HG03108 (cell line): Measurements from ENCODE around the gene BSND.

Experiments
- ATAC-seq: cut with Tn5 transposase; IDR thresholded peaks from one replicate; pipeline ENCODE4 v1.9.1; 2021; ENCODE audit warnings: moderate library complexity; ENCODE audit not compliant: unreplicated experiment

The BSND gene

DNA sequence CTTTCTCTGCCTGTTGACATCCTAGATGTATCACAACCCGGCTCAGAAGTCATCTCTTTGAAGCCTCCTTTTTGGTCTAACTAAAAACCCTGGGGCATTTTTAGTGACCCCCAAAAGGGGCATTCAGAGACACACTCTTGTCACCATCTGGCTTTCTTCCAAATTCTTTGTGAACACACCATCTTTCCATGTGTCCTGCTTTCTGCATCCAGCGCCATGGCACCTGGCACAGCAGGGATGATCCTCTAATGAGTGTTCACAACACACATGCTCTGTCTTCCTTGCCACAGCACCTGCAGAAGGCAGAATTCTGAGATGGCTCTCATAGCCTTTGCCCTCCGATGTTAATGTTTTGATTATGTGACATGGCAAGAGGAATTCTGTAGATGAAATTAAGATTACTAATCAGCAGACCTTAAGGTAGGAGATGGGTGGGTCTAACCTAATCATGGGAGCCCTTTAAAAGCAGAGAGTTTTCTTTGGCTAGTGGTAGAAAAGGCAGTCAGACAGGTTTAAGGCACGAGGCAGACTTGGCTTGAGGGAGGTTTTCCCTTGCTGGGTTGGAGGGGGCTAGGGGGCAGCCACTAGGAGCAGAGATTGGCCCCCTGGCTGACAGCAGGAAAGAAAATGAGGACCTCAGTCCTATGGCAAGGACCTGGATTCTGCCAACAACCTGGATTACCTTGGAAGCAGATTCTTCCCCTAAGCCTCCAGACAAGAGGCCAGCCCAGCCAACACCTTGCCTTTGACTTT lies 23.2 kb upstream of the BSND start:
- no peak for ATAC-seq

DNA sequence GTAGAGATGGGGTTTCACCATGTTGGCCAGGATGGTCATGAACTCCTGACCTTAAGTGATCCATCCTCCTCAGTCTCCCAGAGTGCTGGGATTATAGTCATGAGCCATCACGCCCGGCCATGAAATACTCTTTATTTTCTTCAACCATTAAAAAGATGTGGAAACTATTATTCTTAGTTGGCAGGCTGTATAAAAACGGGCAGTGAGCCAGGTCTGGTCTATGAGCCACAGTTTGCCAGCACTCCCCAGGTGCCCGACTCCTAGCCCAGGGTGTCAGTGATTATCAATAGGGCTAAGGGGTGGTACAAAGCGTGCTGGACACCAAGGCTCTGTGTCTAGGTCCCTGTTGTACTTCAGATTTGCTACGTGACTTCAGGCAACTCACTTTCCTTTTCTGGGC lies 22.0 kb upstream of the BSND start:
- ATAC-seq = no peak

DNA sequence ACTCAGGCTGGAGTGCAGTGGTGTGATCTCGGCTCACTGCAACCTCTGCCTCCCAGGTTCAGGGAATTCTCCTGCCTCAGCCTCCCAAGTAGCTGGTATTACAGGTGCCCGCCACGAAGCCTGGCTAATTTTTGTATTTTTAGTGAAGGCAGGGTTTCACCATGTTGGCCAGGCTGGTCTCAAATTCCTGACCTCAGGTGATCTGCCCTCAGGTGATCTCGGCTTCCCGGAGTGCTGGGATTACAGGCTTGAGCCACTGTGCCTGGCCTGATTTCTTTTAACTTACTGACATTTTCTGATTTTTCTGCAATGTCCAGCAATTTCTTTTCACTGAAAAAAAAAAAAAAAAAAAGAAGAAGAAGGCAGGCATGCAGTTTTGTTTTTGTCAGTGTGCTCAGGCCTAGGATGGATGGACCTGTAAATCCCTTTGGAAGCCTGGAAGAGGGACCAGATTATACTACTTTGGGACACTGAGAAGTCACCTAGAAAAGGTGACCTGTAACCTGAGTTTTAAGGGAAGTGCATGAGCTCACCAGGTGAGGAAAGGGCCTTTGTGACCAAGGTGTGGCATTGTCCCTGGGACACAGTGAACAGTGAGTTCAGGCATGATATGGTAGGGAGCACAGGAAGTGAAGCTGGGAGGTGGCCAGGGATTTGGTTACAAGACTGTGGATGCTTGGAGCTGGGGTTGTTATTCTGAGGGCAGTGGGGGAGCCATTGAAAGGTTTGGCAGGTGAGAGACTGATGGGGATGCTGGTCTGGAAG lies 21.0 kb upstream of the BSND start:
- no peak for ATAC-seq

DNA sequence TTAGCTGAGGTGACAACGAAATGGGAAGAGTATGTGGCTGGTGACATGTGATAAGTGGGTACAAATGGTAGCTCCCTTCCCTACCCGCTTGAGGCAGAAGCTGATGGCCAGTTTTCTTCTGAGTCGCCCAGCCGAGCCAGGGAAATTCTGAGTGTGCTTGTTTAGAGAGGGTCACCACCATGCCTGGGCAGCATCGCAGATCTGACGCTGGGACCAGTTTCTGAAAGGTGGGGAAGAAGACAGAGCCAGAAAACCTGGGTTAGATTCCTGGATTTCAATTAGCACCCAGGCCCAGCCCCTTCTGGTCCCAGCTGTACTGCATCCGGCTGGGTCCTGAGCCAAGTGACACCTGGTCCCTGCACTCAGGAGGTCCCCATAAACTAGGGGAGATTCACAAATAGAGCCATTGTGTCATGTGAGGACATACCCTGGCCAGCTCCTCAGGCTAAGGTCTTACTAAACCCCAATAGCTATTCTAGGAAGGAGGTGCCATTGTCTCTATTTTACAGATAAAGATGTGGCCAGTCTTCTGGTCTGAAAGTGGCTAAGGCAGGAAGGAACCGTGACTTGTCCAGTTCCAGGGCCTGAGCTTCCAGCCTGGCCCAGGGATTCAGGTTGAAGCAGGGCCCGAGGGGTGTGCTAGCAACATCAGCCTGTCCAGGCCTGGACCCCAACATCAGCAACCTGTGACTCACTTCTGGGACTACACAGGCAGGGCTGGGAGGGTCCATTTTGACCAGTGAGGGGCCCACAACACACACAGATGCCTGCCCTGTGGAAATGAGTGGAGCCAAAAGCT lies 20.0 kb upstream of the BSND start:
- ATAC-seq = no peak

DNA sequence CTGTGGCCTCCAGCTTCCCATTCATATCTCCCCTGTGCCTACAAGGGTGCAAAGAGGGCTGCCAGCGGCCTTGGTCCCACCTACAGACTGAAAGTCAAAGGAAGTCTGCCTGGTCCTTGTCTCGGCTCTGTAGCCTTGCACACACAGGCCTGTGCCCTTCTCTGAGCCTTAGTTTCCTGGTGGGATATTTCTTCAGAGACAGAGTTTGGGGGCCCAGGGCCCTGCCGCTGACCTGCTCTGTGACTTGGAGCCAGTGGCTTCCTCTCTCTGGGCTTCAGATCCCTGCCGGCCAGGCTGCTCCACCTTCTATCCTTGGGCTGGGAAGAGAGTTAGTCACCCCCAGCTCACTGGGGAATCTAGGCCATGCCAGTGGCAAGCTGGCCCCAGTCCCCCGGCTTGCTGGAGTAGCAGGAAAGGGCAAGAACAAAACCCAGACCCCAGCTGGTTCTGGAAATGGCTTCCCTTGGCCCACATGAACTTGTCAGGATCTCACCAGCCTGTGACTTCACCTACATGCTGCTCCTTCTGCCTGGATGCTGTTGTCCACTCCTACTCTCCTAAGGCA lies 19.3 kb upstream of the BSND start:
- no peak for ATAC-seq

DNA sequence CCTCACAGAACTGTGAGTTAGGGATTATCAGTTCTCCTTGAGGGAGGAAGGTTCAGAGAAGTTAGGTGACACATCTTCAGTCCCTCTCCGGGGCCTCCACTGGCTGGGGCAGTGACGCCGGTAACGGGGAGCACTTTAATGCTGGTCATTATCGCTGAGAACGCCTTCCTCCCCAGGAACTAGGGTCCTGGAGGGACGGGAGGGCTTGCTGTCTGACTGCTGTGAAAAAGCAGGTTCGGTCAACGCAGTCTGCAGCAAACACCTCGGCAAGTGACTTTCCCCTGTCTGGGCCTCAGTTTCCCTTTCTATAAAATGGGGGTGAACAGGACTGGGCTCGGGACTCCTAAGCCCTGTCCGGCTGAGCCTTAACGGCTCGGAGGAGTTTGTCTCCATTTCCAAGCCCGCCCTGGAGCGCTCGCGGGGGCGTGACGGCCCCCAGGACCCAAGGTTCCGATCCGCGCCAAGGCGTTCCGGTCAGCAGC lies 18.6 kb upstream of the BSND start:
- ATAC-seq = no peak

DNA sequence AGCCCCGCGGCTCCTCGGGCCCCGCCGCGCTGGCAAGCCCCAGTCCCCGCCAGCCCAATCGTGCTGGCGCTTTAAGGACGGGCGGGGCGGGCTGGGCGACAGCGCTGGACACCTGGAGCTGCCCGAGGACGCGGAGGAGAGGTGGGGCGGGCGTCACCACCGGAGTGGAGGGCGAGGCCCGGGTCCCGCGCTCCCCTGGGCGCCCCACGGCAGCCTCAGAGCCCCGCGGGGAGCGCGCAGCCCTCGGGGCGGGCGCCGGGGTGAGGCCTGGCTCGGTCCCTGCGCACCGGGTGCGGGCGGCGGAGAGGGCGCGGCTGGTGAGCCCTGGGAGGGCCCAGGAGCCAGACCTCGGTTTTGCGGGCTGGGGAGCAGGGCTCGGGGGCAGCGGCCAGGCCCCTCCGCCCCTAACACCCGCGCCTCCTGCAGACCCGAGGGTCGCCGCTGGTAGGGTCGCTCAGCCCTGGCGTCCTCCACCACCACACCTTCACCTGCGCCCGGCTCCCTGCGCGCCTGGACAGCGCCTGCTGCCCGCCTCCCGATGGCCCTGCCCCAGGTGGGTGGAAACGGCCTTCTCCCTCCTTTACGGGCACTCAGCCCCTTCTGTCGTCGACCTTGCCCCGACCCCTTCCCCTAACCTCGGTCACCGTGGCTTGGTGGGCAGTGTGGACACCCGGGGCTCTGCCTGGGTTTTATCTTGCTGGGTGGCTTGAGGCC lies 18.0 kb upstream of the BSND start, which contains the start of gene TMEM61:
Gene TMEM61, plus strand, starts transcription at position 101 of the 714 bp plus-strand sequence. Its CDS starts 438 bp downstream, at position 539.
- ATAC-seq = no peak

DNA sequence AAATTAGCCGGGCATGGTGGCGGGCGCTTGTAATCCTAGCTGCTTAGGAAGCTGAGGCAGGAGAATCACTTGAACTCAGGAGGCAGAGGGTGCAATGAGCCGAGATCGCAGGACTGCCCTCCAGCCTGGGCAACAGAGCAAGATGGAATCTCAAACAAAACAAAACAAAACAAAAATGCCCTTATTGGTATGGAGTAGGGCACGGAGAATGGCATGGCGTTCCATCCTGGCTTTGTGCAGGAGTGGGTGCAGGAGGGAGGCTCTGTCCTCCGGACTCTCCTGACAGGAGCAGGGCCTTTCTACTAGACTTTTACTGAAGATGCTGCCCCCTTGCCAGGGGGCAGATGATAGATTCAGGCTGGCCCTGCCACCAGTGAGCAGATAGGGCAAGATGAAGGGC lies 17.3 kb upstream of the BSND start:
- ATAC-seq = no peak

DNA sequence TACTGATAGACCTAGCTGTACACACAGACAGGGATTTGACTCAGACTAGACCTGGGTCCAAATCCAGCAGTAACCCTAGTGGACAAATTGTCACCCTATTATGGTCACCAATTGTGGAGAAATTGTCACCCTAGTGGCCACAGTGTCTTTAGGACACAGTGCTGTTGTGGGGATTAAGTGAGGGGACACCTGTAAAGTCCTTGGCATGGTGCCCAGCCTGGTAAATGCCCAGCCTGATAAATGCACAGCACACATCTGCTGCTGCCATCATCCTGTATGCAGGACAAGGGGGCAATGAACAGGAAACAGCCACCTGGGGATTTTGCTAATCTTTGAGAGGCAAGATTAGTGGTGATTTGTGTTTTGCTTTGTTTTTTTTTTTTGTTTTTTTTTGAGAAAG lies 16.0 kb upstream of the BSND start:
- no peak for ATAC-seq

DNA sequence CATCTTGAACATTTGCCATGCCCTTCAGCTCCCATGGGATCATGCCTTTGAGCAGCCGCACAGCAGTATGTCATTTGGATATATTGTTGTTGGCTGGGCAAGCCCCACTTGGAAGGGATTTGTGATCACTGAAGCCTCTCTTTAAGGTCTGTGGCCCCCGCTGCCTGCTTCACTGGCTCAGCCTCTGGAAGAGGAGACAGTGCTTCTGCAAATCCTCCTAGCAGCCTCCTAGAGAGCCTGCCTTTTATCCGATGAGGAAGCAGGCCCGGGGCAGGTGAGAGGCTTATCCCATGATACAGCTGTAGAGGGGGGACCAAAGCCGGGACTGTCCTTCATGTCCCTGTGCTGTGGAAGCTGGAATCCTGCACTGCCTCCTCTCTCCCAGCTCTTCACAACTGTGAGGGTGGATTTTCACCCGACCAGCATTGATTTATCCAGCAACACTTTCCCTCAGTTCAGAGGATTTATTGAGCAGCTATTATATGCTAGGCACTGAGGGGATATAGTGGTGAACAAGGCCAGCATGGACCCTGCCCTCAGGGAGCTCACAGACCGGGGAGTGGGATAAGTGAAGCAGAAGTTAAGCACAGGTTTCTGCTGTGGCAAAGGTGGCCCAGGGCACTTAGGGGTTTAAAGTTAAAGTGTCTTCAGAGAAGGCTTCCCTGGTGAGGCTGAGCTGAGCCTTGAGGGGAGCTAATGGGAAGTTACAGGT lies 14.4 kb upstream of the BSND start:
- no peak for ATAC-seq

DNA sequence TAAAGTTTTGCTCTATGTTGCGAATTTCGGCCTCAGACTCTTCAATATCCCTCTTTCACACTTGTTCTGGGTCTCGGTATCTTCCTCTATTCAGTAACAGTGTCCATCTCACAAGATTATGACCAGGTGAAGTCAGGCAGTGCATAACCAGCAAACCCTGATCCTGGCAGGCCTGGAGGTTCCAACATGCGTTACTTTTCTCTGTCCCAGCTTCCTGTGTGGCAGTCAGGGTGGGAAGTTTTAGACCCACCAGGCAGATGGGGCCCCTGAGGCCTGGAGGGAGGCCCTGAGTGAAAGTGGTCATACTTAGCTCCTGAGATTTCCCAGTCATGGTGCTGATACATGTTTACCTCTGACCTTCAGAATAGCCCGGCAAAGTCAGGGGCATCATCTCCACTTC lies 13.2 kb upstream of the BSND start:
- no peak for ATAC-seq

DNA sequence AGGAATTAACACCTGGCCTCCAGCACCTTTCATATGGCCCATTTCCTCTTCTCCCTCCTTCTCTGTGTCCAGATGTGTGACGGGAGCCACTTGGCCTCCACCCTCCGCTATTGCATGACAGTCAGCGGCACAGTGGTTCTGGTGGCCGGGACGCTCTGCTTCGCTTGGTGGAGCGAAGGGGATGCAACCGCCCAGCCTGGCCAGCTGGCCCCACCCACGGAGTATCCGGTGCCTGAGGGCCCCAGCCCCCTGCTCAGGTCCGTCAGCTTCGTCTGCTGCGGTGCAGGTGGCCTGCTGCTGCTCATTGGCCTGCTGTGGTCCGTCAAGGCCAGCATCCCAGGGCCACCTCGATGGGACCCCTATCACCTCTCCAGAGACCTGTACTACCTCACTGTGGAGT lies 12.7 kb upstream of the BSND start:
- no peak for ATAC-seq

DNA sequence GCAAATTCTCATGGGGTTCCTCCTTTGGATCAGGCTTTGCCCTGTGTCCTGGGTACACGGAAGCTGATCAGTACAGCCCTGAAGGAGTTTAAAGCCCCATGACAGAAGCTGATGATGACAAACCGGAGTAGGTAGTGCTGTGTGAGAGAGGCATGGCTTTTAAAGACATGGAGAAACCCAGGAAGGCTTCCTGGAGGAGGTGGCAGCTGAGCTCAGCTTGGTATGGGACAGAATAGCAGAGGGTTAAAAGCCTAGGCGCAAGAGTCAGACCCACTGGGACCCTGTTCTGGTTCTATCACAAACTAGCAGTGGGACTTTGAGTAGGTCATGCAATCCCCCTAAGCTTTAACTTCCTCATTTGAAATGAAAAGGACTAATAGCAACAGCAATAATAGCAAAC lies 12.2 kb upstream of the BSND start:
- no peak for ATAC-seq

DNA sequence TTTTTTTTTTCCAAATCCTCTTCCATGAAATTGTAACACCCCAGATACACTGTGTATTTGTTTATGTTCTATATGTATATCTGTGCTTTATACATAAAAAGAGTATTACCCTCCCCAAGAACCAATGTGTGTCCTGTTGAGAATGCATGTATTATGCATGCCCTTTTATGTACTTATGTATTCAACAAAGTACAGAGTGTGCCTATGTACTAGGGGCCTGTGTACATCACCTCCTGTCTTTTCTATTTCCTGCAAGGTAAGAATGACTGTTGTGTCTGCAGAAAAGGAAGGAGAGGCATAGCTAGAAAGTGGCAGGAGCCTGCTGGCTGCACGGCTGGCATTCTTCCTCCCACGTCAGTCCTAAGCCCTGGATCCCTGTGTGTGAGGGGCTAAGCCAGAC lies 11.3 kb upstream of the BSND start:
- ATAC-seq = no peak

DNA sequence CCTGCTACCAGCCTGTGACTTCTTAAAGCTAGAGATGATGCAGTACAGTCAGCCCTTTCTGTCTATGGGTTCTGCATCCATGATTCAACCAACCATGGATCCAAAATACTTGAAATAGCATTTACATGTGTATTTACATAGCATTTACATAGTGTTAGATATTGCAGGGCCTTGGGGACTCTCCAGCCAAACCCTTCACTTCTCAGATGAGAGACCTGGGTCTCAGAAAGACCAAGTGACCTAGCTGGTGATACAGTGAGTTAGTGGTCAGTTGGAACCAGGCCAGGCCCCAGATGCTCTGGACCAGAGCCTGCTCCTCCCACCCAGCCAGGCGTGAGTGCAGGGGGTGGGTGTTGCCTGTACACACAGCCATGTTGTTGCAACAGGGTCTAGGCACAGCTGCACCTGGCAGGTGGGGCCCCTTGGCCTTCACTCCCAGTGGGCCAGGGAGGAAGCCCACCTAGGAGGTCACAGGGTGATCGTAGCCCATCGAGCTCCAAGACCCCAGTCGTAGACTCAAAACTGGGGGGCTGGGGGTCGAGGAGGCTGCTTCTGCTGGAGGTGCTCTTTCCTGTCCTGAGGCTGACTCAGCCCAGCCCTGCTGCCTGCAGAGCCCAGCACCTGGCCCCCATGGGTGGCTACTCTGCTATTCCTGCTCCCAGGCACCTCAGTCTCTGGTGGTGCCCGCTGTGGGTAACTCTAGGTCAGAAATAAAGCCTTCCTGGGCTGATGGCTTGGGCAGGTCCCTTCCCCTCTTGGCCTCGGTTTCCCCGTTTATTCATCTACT lies 10.6 kb upstream of the BSND start:
- ATAC-seq = no peak

DNA sequence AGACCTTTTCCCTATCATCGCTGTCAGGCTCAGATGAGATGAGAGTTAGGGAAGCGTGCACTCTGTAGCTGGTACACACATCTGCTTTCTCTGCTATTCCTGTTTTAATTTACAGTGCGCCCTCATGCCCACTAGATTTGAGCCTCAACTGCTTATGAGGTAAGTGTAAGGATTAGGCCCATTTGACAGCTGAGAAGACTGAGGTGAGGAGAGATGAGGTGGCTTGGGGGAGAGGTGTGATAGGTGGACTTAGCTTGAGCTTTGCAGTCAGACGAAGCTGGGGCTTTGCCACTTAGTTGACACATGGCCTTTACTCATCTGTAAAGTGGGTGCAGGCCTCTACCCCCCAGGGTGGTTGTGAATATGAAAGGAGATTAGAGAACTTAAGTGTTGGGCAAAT lies 9.8 kb upstream of the BSND start:
- ATAC-seq = no peak

DNA sequence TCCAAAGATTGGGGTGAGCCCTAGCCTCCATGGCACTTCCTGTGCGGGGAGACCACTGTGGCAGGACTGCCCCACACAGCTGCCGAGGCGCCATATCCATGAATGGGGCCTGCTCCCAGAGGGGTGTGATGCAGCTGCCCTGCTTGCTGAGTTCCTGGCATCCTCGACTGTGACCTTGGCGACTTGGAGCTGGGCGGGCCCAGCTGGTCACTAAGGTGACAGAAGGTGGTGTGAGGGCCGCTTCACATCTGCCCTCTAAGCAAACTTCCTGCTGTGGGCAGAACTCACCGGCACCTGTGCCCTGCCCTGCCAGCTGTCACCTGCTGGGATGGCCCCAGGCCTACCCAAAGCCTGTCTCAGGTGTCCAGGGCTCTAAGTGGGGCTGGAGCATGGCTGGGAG lies 9.3 kb upstream of the BSND start:
- ATAC-seq = no peak

DNA sequence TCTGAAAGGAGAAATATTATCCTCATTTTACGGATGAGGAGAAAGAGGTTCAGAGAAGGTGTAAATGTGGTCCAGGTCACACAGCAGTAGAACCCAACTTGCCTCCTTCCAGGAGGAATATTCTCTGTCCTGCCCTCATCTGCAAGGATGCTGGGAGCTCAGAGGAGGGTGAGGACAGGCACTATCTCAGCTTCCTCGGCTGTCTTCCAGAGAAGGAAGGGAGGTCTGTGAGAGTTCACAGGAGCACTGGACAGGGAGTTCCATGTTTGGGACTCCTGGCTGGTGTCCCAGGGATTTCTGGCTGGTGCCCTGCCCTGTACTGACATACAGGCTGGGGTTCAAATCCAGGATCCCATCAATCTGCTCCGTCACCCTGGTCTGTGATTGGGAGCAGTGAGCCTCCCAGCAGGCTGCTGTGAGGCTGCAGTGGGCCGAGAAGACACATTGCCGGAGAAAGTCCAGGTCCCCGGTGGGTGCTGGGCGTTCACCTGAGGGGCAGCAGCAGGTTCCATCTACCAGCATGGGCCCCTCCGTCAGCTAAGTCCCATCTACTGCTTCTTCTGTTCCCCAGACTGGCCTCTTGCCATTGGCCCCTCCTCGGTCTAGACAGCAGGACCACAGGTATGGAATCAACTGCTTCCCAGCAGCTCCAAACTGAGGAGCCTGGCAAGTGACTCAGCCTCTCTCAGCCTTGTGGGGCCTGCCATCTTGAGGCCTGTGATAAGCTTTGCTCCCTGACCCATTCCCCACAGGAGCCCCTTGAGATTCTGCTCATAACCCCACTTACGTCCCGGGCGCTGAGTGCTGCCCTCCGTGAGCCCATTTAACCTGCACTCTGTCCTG lies 8.5 kb upstream of the BSND start:
- no peak for ATAC-seq
